IMR-90 (cell line): ENCODE measurements around the gene AIF1. TPM values are rescaled to one million over a fixed set of nuclear protein-coding genes. Genes with fewer than 3 reads are reported as not detected.

Experiments used
- ATAC-seq: fragments of 200-7000 bp; cut with Tn5 transposase; 2 replicates; pipeline ENCODE4 v1.9.1; 2020; ENCODE audit warnings: low read depth, mild to moderate bottlenecking, moderate library complexity
- BruUV-seq: library from RNA; stranded (reverse); fragments of 400-500 nt; replicated peaks from 2 replicates; lab custom pipeline; 2021; lab: Mats Ljungman, UMichigan
- CTCF ChIA-PET: fragments of 300-600 bp; formaldehyde crosslinking; extraction: SDS; loops from one replicate; lab custom pipeline; 2021; ENCODE audit warnings: antibody characterized with exemption; lab: Yijun Ruan, JAX
- POLR2A ChIA-PET: fragments of 300-600 bp; sonication (Branson Sonifier 250); formaldehyde crosslinking; loops from one replicate; lab custom pipeline; 2022; ENCODE audit warnings: antibody characterized with exemption; ENCODE audit not compliant: unreplicated experiment; lab: Charles Lee
- DNase-seq: peaks from one replicate; pipeline ENCODE4 v3.0.0; 2013
- H2AFZ ChIP-seq: replicated peaks from 2 replicates; pipeline ENCODE3; 2013; ENCODE audit warnings: low read length, mild to moderate bottlenecking; ENCODE audit not compliant: poor library complexity
- H2AK5ac ChIP-seq: 2 replicates; pipeline ENCODE4 v1.6.1; 2013; ENCODE audit warnings: low read depth, low read length, inconsistent platforms
- H2AK9ac ChIP-seq: replicated peaks from 2 replicates; pipeline ENCODE3; 2013; ENCODE audit warnings: mild to moderate bottlenecking, low read depth, low read length, moderate library complexity; ENCODE audit not compliant: poor library complexity
- H2BK120ac ChIP-seq: 2 replicates; pipeline ENCODE4 v1.6.1; 2013; ENCODE audit warnings: low read depth, low read length, inconsistent platforms
- H2BK15ac ChIP-seq: 3 replicates; pipeline ENCODE4 v1.6.1; 2013; ENCODE audit warnings: low read depth, low read length, inconsistent platforms
- H2BK20ac ChIP-seq: 2 replicates; pipeline ENCODE4 v1.6.1; 2013; ENCODE audit warnings: low read depth, mild to moderate bottlenecking, inconsistent platforms, low read length, moderate library complexity
- H2BK5ac ChIP-seq: 2 replicates; pipeline ENCODE4 v1.6.1; 2013; ENCODE audit warnings: mild to moderate bottlenecking, low read depth, low read length, inconsistent platforms; ENCODE audit not compliant: poor library complexity, severe bottlenecking
- H3K14ac ChIP-seq: replicated peaks from 2 replicates; pipeline ENCODE4 v1.6.1; 2013; ENCODE audit warnings: low read depth, low read length, inconsistent platforms
- H3K18ac ChIP-seq: 2 replicates; pipeline ENCODE4 v1.6.1; 2013; ENCODE audit warnings: low read depth, low read length, control low read depth
- H3K23ac ChIP-seq: 2 replicates; pipeline ENCODE4 v1.6.1; 2013; ENCODE audit warnings: low read depth, low read length, inconsistent platforms
- H3K27ac ChIP-seq: 2 replicates; pipeline ENCODE4 v1.5.1; 2013; ENCODE audit warnings: mild to moderate bottlenecking, control low read depth, low read length; ENCODE audit not compliant: insufficient read depth
- H3K27me3 ChIP-seq: 2 replicates; pipeline ENCODE4 v1.6.1; 2013; ENCODE audit warnings: low read length; ENCODE audit not compliant: control insufficient read depth, insufficient read depth
- H3K36me3 ChIP-seq: 2 replicates; pipeline ENCODE4 v1.6.1; 2013; ENCODE audit warnings: low read length, mixed read lengths; ENCODE audit not compliant: control insufficient read depth, insufficient read depth
- H3K4ac ChIP-seq: 2 replicates; pipeline ENCODE4 v1.6.1; 2013; ENCODE audit warnings: low read depth, low read length, inconsistent platforms
- H3K4me1 ChIP-seq: 2 replicates; pipeline ENCODE4 v1.6.1; 2013; ENCODE audit warnings: low read length, mixed read lengths; ENCODE audit not compliant: control insufficient read depth, insufficient read depth
- H3K4me2 ChIP-seq: 2 replicates; pipeline ENCODE4 v1.6.1; 2013; ENCODE audit warnings: low read depth, mild to moderate bottlenecking, control low read depth, low read length, moderate library complexity
- H3K4me3 ChIP-seq: 2 replicates; pipeline ENCODE4 v1.5.1; 2013; ENCODE audit warnings: low read depth, mild to moderate bottlenecking, control low read depth, low read length, moderate library complexity; ENCODE audit not compliant: insufficient read depth
- H3K56ac ChIP-seq: 2 replicates; pipeline ENCODE4 v1.6.1; 2013; ENCODE audit warnings: low read length, inconsistent platforms; ENCODE audit not compliant: insufficient read depth; ENCODE audit errors: extremely low read depth
- H3K79me1 ChIP-seq, 2 experiments: 2 replicates each; pipeline ENCODE4 v1.6.1; 2013; ENCODE audit warnings: low read length in 2 of 2, inconsistent platforms in 1 of 2, low read depth in 1 of 2
- H3K9ac ChIP-seq: 2 replicates; pipeline ENCODE4 v1.6.1; 2013; ENCODE audit warnings: low read depth, low read length, control low read depth
- H3K9me1 ChIP-seq: 2 replicates; pipeline ENCODE4 v1.6.1; 2013; ENCODE audit warnings: low read length, inconsistent platforms; ENCODE audit not compliant: insufficient read depth
- H3K9me3 ChIP-seq: 2 replicates; pipeline ENCODE4 v1.6.1; 2013; ENCODE audit warnings: low read length; ENCODE audit not compliant: control insufficient read depth, insufficient read depth
- H4K20me1 ChIP-seq: 2 replicates; pipeline ENCODE4 v1.6.1; 2013; ENCODE audit warnings: low read length, inconsistent platforms; ENCODE audit not compliant: insufficient read depth
- H4K5ac ChIP-seq: 2 replicates; pipeline ENCODE4 v1.6.1; 2013; ENCODE audit warnings: mild to moderate bottlenecking, low read depth, low read length, control low read depth
- H4K8ac ChIP-seq, 2 experiments: 2 replicates each; pipeline ENCODE4 v1.6.1; 2013; ENCODE audit warnings: low read depth in 2 of 2, low read length in 2 of 2, control low read depth in 1 of 2, inconsistent platforms in 1 of 2
- H4K91ac ChIP-seq: 2 replicates; pipeline ENCODE4 v1.6.1; 2013; ENCODE audit warnings: low read depth, low read length, inconsistent platforms; ENCODE audit not compliant: insufficient read depth
- BHLHE40 ChIP-seq: fragments of 150-350 bp; IDR thresholded peaks from 2 replicates; pipeline ENCODE4 v1.6.1; 2016; ENCODE audit warnings: mild to moderate bottlenecking, low read depth, low read length
- CEBPB ChIP-seq: IDR thresholded peaks from 2 replicates; pipeline ENCODE4 v1.6.1; 2012; ENCODE audit warnings: low read depth, low read length, improper control_type of control experiment
- CHD1 ChIP-seq: IDR thresholded peaks from 2 replicates; pipeline ENCODE4 v1.6.1; 2012; ENCODE audit warnings: low read depth, low read length, improper control_type of control experiment
- FOS ChIP-seq: fragments of 150-350 bp; IDR thresholded peaks from 2 replicates; pipeline ENCODE4 v1.6.1; 2016; ENCODE audit warnings: low read depth, low read length
- MAFK ChIP-seq: IDR thresholded peaks from 2 replicates; pipeline ENCODE4 v1.6.1; 2012; ENCODE audit warnings: low read depth, low read length, improper control_type of control experiment
- MXI1 ChIP-seq: IDR thresholded peaks from 2 replicates; pipeline ENCODE4 v1.6.1; 2012; ENCODE audit warnings: low read depth, mild to moderate bottlenecking, low read length, moderate library complexity, borderline replicate concordance
- POLR2A ChIP-seq: IDR thresholded peaks from 2 replicates; pipeline ENCODE4 v1.6.1; 2012; ENCODE audit warnings: mild to moderate bottlenecking, low read depth, low read length
- RAD21 ChIP-seq: IDR thresholded peaks from 2 replicates; pipeline ENCODE4 v1.6.1; 2012; ENCODE audit warnings: low read length, improper control_type of control experiment
- RFX5 ChIP-seq: IDR thresholded peaks from 2 replicates; pipeline ENCODE4 v1.8.0; 2012; ENCODE audit warnings: low read depth, mild to moderate bottlenecking, low read length, moderate library complexity
- SMC3 ChIP-seq: fragments of 150-350 bp; IDR thresholded peaks from 2 replicates; pipeline ENCODE4 v1.6.1; 2016; ENCODE audit warnings: low read depth, mild to moderate bottlenecking, antibody characterized with exemption, low read length, moderate library complexity
- USF2 ChIP-seq: fragments of 150-350 bp; IDR thresholded peaks from 2 replicates; pipeline ENCODE4 v1.6.1; 2017; ENCODE audit warnings: mild to moderate bottlenecking, antibody characterized with exemption, low read length, low read depth
- WGBS, 2 experiments: methylation state at CpG; one replicate each; pipeline versions ENCODE4 v1.1.5 to v1.1.7; 2013; ENCODE audit warnings: missing lambda C conversion rate in 2 of 2; ENCODE audit not compliant: insufficient read length in 1 of 2; ENCODE audit errors: extremely low coverage in 2 of 2; 5-methylcytosine and 5-hydroxymethylcytosine counted together
- dilution Hi-C: fragments of 300-500 bp; cut with HindIII; formaldehyde crosslinking; loops from one replicate; pipeline ENCODE4 v1.14.3; 2018; ENCODE audit warnings: low sequenced_read_pairs; ENCODE audit not compliant: unreplicated experiment
- in situ Hi-C: fragments of 300-500 bp; cut with MboI; formaldehyde crosslinking; loops from 3 replicates; pipeline ENCODE4 v1.14.3; 2019; ENCODE audit warnings: low sequenced_read_pairs, inconsistent platforms, mixed read lengths
- intact Hi-C: fragments of 100-400 bp; cut with micrococcal nuclease; formaldehyde crosslinking; loops from 2 replicates; pipeline ENCODE4 v1.10.0; 2022
- polyA plus RNA-seq, 3 experiments: library from polyadenylated mRNA; depleted of rRNA; stranded (reverse); fragments of >200 nt; gene quantifications; 2 replicates each; pipeline ENCODE4 v1.2.3, GENCODE V29; 2012; ENCODE audit warnings: low replicate concordance in 1 of 3
- total RNA-seq: library from RNA; depleted of rRNA; stranded (reverse); fragments of >200 nt; gene quantifications from 2 replicates; pipeline ENCODE4 v1.2.3, GENCODE V29; 2012
- TF ChIP-seq, protein P1 (sequence below): conservative IDR thresholded peaks from 2 replicates; pipeline ENCODE4 v1.5.1; 2012; ENCODE audit warnings: mild to moderate bottlenecking, low read depth, low read length, improper control_type of control experiment
- TF ChIP-seq, protein P2 (sequence below): fragments of 150-350 bp; IDR thresholded peaks from 2 replicates; pipeline ENCODE4 v1.6.1; 2016; ENCODE audit warnings: low read depth, mild to moderate bottlenecking, low read length, moderate library complexity, borderline replicate concordance

The AIF1 gene
- total and polyA plus RNA-seq, 2 of the 4 experiments (the other 2 are of a cell fraction): not detected

DNA sequence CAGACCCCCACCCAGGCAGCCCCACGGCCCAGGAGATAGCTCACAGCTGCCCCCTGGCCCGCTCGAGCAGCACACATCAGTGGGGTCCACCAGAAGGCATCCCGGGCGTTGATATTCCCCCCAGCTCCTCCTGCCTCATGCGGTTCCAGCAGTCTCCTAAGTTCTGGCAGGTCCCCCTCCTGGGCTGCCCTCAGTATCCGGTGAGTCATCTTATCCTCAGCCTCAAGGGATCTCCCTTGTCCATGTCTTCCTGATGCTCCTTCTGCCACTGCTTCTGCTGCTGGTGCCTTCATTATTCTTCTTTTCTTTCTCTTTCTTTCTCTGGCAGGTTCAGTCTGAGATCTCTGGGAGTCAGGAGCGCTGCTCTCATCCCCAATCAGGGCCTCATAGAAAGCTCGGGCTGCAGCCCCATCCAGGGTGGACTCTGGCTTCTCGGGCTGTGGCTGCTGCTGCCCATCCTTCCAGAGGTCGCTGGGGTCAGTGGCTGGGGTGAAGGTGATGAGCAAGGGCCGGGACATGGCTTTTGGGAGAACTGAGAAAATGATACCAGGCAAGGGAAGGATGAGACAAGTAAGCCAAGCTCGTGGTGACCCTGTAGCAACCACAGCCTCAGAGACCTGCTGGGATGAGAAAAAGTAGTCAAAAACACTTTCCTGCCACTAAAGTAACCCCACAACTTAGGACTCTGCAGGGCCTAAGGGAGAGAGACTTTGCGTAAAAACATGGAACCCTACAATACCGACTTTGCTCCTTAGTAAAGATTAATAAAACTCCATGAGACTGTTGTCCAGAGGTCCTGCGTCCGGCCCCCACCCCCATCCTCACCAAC, 49.1 kb downstream of the AIF1 start:
- Histone ChIP-seq H4K8ac (peak overlapping the region; percentile 44 to 98), H3K36me3 (peaks cover 25% of the 10 kb centered on the region), H2BK5ac (peak overlapping the region; percentile 82), H3K79me1 (peaks cover 10 to 83% of the 10 kb centered on the region in 2 experiments), H3K9me3 (no peaks in the 10 kb centered on the region), H3K27me3 (no peaks in the 10 kb centered on the region), H4K91ac (peak overlapping the region; percentile 80), H3K9me1 (0 out of 2 replicates have a peak, but pooled peaks cover 3% of the 10 kb centered on the region), H2AK9ac (peak overlapping the region; percentile 99), H3K23ac (peak overlapping the region; percentile 78), H4K5ac (peak overlapping the region; percentile 45), H3K14ac (peak overlapping the region; percentile 85), H3K18ac (peak overlapping the region; percentile 30), H2AFZ (peak overlapping the region; percentile 90), H3K9ac (peak overlapping the region; percentile 67), H4K20me1 (peaks cover 5% of the 10 kb centered on the region), H3K27ac (peak overlapping the region; percentile 80), H3K4me1 (peaks cover 14% of the 10 kb centered on the region), H3K4ac (peak overlapping the region; percentile 80), H3K4me3 (peak overlapping the region; percentile 74), H2BK120ac (peak overlapping the region; percentile 75), H3K56ac (peak overlapping the region; percentile 46), H2BK20ac (peak overlapping the region; percentile 65), H2AK5ac (peak overlapping the region; percentile 84), H3K4me2 (peak overlapping the region; percentile 74), H2BK15ac (peak overlapping the region; percentile 63; the same call in 2 of the 3 replicates)
- ChIA-PET POLR2A (interaction anchor here (0.7 to 1.4 kb wide), 3 partner anchors 12 to 66 kb away, joined by 3 to 8 read pairs (median 3); partner anchors contain the start of gene BAG6), CTCF (interaction anchor here (0.9 to 1.3 kb wide), 2 partner anchors 11 to 12 kb away, joined by 3 to 5 read pairs; partner anchors contain the start of gene BAG6)
- 7% methylated on average over 9 of the region's 17 CpGs; no CpG with 5 or more reads in 1 of the 2 experiments for WGBS, 2 experiments
- dilution Hi-C loops (no loop called here), in situ Hi-C loops (no loop called here), intact Hi-C loops (loop anchor here (2.0 to 5.0 kb wide), 2 partner anchors 117 to 168 kb away; partner anchors contain the start of genes ATP6V1G2 and NFKBIL1)
- BruUV-seq: TSS peak; percentile 42
- ATAC-seq (peak; percentile 22), DNase-seq (peak; percentile 89)
- TF ChIP-seq RAD21 (no peak; the same call in 1 of the 2 replicates), FOS (peak; percentile 72; the same call in 1 of the 2 replicates), MAFK (no peak), RFX5 (no peak), CHD1 (no peak; the same call in 1 of the 2 replicates), SMC3 (no peak), POLR2A (0 out of 2 replicates have a peak, but pooled peaks have one; percentile 32), CEBPB (no peak), BHLHE40 (no peak), USF2 (no peak), MXI1 (0 out of 2 replicates have a peak, but pooled peaks have one; percentile 22)
- TF ChIP-seq, protein P1, sequence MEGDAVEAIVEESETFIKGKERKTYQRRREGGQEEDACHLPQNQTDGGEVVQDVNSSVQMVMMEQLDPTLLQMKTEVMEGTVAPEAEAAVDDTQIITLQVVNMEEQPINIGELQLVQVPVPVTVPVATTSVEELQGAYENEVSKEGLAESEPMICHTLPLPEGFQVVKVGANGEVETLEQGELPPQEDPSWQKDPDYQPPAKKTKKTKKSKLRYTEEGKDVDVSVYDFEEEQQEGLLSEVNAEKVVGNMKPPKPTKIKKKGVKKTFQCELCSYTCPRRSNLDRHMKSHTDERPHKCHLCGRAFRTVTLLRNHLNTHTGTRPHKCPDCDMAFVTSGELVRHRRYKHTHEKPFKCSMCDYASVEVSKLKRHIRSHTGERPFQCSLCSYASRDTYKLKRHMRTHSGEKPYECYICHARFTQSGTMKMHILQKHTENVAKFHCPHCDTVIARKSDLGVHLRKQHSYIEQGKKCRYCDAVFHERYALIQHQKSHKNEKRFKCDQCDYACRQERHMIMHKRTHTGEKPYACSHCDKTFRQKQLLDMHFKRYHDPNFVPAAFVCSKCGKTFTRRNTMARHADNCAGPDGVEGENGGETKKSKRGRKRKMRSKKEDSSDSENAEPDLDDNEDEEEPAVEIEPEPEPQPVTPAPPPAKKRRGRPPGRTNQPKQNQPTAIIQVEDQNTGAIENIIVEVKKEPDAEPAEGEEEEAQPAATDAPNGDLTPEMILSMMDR: no peak
- TF ChIP-seq, protein P2, sequence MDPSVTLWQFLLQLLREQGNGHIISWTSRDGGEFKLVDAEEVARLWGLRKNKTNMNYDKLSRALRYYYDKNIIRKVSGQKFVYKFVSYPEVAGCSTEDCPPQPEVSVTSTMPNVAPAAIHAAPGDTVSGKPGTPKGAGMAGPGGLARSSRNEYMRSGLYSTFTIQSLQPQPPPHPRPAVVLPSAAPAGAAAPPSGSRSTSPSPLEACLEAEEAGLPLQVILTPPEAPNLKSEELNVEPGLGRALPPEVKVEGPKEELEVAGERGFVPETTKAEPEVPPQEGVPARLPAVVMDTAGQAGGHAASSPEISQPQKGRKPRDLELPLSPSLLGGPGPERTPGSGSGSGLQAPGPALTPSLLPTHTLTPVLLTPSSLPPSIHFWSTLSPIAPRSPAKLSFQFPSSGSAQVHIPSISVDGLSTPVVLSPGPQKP: no peak
